LNCAP (cell line): ENCODE results near the gene SEC24A.

ENCODE experiments used
- CTCF ChIP-seq: fragments of 450-650 bp; IDR thresholded peaks from 2 replicates; pipeline ENCODE4 v1.5.1; 2017; ENCODE audit warnings: mild to moderate bottlenecking

Gene SEC24A

GRCh38 chr5:134610725-134611124 lies 37.9 kb upstream of the SEC24A start:
- no peak for TF ChIP-seq CTCF

GRCh38 chr5:134611515-134611914 lies 37.1 kb upstream of the SEC24A start:
- no peak for TF ChIP-seq CTCF

- TF ChIP-seq CTCF: no peak
These were observed 34.0 kb upstream of the SEC24A start for GRCh38 chr5:134614450-134615085.

GRCh38 chr5:134620634-134621033 lies 28.0 kb upstream of the SEC24A start:
- no peak for TF ChIP-seq CTCF

- no peak for TF ChIP-seq CTCF
These were observed 23.0 kb upstream of the SEC24A start for GRCh38 chr5:134625559-134625958.

GRCh38 chr5:134626369-134627014 lies 22.1 kb upstream of the SEC24A start:
- TF ChIP-seq CTCF: no peak

- no peak for TF ChIP-seq CTCF
These were observed 14.4 kb upstream of the SEC24A start for GRCh38 chr5:134634227-134634626.
